Hematopoietic multipotent progenitor cell treated with erythropoietin and hydrocortisone succinate and interleukin-3 and kit ligand, for 17 days (in vitro differentiated cells): ENCODE results near the gene PEBP1.

Experiments used
- DNase-seq: peaks from one replicate; pipeline ENCODE4 v3.0.0-alpha.2; 2015; ENCODE audit warnings: low spot score

PEBP1 gene

GRCh38 chr12:118193958-118194357, 58.0 kb downstream of the PEBP1 start:
- DNase-seq, result no peak
